Sigmoid colon (tissue), 7 donors: ENCODE results near the gene OPALIN. TPM values are rescaled to one million over a fixed set of nuclear protein-coding genes. Genes with fewer than 3 reads are reported as not detected.

Experiments
- DNase-seq: peaks from one replicate; pipeline ENCODE4 v3.0.0-alpha.2; 2019
- H3K27ac ChIP-seq, 4 donors: fragments of 200-600 bp; sonication (generic); one replicate each; pipeline ENCODE4 v1.5.1; 2016 to 2019; ENCODE audit warnings: mild to moderate bottlenecking in 1 of 4
- H3K27me3 ChIP-seq, 3 donors: fragments of 200-600 bp; sonication (generic); one replicate each; pipeline ENCODE4 v1.5.1; 2019; ENCODE audit warnings: mild to moderate bottlenecking in 1 of 3
- H3K36me3 ChIP-seq, 4 donors: fragments of 200-600 bp; sonication (generic); one replicate each; pipeline ENCODE4 v1.5.1; 2016 to 2019
- H3K4me1 ChIP-seq, 4 donors: fragments of 200-600 bp; sonication (generic); one replicate each; pipeline ENCODE4 v1.5.1; 2017 to 2019
- H3K4me3 ChIP-seq, 4 donors: fragments of 200-600 bp; sonication (generic); one replicate each; pipeline ENCODE4 v1.5.1; 2017 to 2019; ENCODE audit warnings: mild to moderate bottlenecking in 2 of 4, moderate library complexity in 1 of 4
- H3K9me3 ChIP-seq, 4 donors: fragments of 200-600 bp in 3 of 4; sonication (generic) in 3 of 4; one replicate each; pipeline versions ENCODE4 v1.5.1 to v1.6.1; 2013 to 2019
- CTCF ChIP-seq, 4 experiments: fragments of 450-650 bp in 3 of 4; fragments of 200-600 bp in 1 of 4; IDR thresholded peaks; one replicate each; pipeline ENCODE4 v1.5.1; 2016 to 2019; ENCODE audit warnings: antibody characterized with exemption in 4 of 4, mild to moderate bottlenecking in 3 of 4, moderate library complexity in 2 of 4
- EP300 ChIP-seq, 4 donors: sonication (generic); formaldehyde crosslinking; IDR thresholded peaks; one replicate each; pipeline ENCODE4 v1.6.1; 2017; ENCODE audit warnings: antibody characterized with exemption in 4 of 4
- POLR2A ChIP-seq, 2 donors: fragments of 450-650 bp; IDR thresholded peaks; one replicate each; pipeline ENCODE4 v1.6.1; 2016; ENCODE audit warnings: antibody characterized with exemption in 2 of 2, mild to moderate bottlenecking in 2 of 2, moderate library complexity in 2 of 2
- POLR2AphosphoS5 ChIP-seq, 4 donors: sonication (generic); formaldehyde crosslinking; IDR thresholded peaks; one replicate each; pipeline ENCODE4 v1.6.1; 2017; ENCODE audit warnings: antibody characterized with exemption in 4 of 4
- WGBS, 2 donors: extraction: QIAGEN DNeasy Blood & Tissue Kit; methylation state at CpG; one replicate each; pipeline ENCODE4 v1.1.7; 2013; 5-methylcytosine and 5-hydroxymethylcytosine counted together
- intact Hi-C: fragments of 100-400 bp; cut with DNase I; formaldehyde crosslinking; loops from one replicate; pipeline ENCODE4 v1.15.1; 2023
- polyA plus RNA-seq, 3 donors: library from polyadenylated mRNA; stranded (reverse); fragments of 200-250 nt; gene quantifications; one replicate each; pipeline ENCODE4 v1.2.3, GENCODE V29; 2013
- total RNA-seq, 4 donors: library from RNA; depleted of rRNA; stranded (reverse); fragments of >200 nt; gene quantifications; one replicate each; pipeline ENCODE4 v1.1.0, GENCODE V29; 2016
- donor health status: healthy with polysubstance abuse.
- donor health status: Bipolar disorder and iron deficiency.
- donor health status: healthy.

Gene OPALIN
- total and polyA plus RNA-seq, 7 donors: not detected

DNA sequence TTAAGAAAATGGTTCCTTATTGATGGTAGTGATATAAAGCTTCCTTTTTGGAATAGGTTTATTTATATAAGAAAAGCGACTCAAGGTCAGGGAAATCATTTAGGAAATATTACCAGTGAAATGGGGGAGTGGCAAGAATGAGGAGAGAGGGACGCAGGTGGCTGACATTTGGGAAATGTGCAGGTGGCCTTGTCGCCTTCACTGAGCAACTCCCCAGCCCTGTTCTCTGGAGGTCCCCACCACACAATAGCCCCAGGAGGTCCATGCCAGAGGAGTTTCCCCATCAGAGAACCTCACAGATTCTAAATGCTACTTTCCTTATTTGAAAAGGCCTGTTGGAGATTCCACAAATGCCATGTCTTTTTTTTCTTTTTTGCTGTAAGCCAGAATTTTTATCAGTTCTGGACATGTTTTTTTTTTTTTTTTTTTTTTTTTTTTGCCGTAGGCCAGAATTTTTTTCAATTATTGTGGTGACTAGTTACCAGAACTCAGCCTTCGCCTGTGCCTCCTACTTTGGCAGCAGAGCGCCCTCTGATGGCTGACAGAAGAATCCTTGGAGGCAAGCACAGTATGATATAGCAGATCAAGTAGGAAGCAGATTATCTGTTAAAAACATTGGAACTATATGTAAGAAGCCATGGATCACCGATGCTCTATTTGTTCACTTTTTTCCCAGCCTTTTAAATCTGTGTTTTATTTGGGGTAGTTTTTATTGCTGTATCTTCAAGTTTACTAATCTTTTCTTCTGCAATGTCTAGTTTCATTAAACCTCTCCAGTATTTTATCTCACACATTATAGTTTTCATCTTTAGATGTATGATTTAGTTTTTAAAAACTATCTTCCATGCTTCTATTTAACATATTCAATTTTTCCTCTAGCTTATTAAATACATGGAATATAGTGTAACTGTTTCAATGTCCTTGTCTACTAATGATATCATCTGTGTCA, 18.6 kb downstream of the OPALIN start:
- Histone ChIP-seq H3K4me1 (no peaks in the 10 kb centered on the region), H3K9me3 (no peaks in the 10 kb centered on the region), H3K27me3 (no peaks in the 10 kb centered on the region), H3K4me3 (no peak overlapping the region), H3K27ac (no peak overlapping the region), H3K36me3 (no peaks in the 10 kb centered on the region)
- intact Hi-C loops: loop anchor here (5.0 kb wide), 1 partner anchor 113 kb away; no protein-coding TSS in a partner anchor
- 27 to 40% methylated on average over 7 of the region's 7 CpGs for WGBS, 2 donors
- TF ChIP-seq POLR2AphosphoS5 (IDR thresholded peaks at IDR 0.05): no peak
- TF ChIP-seq EP300 (IDR thresholded peaks at IDR 0.05): no peak
- no peak for TF ChIP-seq POLR2A (IDR thresholded peaks at IDR 0.05)
- peak in 1 of 4 experiments; percentile 31 for TF ChIP-seq CTCF (IDR thresholded peaks at IDR 0.05)
- no peak for DNase-seq

DNA sequence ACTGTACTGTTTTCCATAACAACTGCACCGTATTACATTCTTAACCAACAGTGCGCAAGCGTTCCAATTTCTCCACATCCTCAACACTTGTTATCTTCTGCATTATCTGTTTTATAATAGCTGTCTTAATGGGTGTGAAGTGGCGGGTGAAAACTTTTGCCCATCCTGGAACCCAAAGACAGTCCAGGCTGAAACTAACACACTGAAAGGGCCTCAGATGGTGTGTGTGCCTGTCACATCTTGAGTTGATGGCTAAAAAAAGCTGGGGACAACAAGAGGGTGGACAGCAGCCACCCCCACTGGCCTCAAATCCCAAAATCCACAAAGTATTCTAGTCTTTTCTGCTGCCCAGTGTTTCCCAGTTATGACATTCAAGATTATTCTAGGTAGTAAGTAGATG, 19.4 kb downstream of the OPALIN start:
- Histone ChIP-seq H3K4me3 (no peak overlapping the region), H3K27me3 (no peaks in the 10 kb centered on the region), H3K4me1 (no peaks in the 10 kb centered on the region), H3K27ac (no peak overlapping the region), H3K36me3 (no peaks in the 10 kb centered on the region), H3K9me3 (no peaks in the 10 kb centered on the region)
- intact Hi-C loops: no loop called here
- TF ChIP-seq CTCF (IDR thresholded peaks at IDR 0.05) (no peak), EP300 (IDR thresholded peaks at IDR 0.05) (no peak), POLR2AphosphoS5 (IDR thresholded peaks at IDR 0.05) (no peak), POLR2A (IDR thresholded peaks at IDR 0.05) (no peak)
- DNase-seq: no peak
- 94% methylated on average over 4 of the region's 4 CpGs for WGBS, 2 donors

GRCh38 chr10:96338279-96338925, 20.4 kb downstream of the OPALIN start:
- no peak for TF ChIP-seq EP300 (IDR thresholded peaks at IDR 0.05)
- no peak for TF ChIP-seq POLR2AphosphoS5 (IDR thresholded peaks at IDR 0.05)
- intact Hi-C loops: no loop called here
- Histone ChIP-seq H3K36me3 (no peaks in the 10 kb centered on the region), H3K27ac (no peak overlapping the region), H3K4me1 (no peaks in the 10 kb centered on the region), H3K9me3 (no peaks in the 10 kb centered on the region), H3K4me3 (no peak overlapping the region), H3K27me3 (no peaks in the 10 kb centered on the region)
- WGBS, 2 donors: 56 to 69% methylated on average over 5 of the region's 5 CpGs
- no peak for DNase-seq

DNA sequence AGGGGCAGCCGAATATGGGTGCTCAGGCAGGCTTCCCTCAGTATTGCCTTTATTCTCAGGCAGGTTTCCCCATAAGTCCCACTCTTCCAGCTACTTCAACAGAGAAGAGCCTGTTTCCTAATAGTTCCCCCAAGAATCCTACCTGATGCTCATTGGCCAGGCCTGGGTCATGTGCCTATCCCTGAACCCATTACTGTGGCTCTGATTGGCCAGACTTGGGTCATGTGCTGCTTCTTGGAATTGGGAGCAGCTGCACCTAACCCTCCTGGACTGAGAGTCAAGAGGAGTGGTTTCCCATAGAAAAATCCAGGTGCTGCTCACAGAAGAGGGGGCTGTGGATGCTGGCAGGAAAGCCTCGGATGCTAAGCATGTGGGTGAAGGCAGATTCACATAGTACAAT, 21.7 kb downstream of the OPALIN start:
- TF ChIP-seq CTCF (IDR thresholded peaks at IDR 0.05) (no peak), POLR2A (IDR thresholded peaks at IDR 0.05) (no peak), EP300 (IDR thresholded peaks at IDR 0.05) (no peak), POLR2AphosphoS5 (IDR thresholded peaks at IDR 0.05) (no peak)
- no peaks in the 10 kb centered on the region for H3K36me3 ChIP-seq
- WGBS, 2 donors: 92 to 94% methylated on average over 2 of the region's 2 CpGs
- no peaks in the 10 kb centered on the region for H3K9me3 ChIP-seq
- H3K27me3 ChIP-seq: no peaks in the 10 kb centered on the region
- no peaks in the 10 kb centered on the region for H3K4me1 ChIP-seq
- H3K4me3 ChIP-seq: no peak overlapping the region
- DNase-seq: no peak
- intact Hi-C loops: no loop called here
- H3K27ac ChIP-seq: no peak overlapping the region
